HepG2 (cell line): ENCODE data around the gene KISS1.

Experiments used
- FOXP1 ChIP-seq, 2 experiments: fragments of 450-650 bp in 1 of 2; IDR thresholded peaks; 2 replicates each; pipeline ENCODE4 v1.6.1; 2017 to 2018; ENCODE audit warnings: antibody characterized with exemption in 1 of 2
- PHB2 ChIP-seq: fragments of 450-650 bp; IDR thresholded peaks from 2 replicates; pipeline ENCODE4 v1.6.1; 2018; ENCODE audit not compliant: partially characterized antibody
- YEATS4 ChIP-seq: sonication (generic); formaldehyde crosslinking; IDR thresholded peaks from 2 replicates; pipeline ENCODE4 v1.4.0; 2020; ENCODE audit warnings: missing genetic modification reagents, borderline replicate concordance
- ZFP1 ChIP-seq: IDR thresholded peaks from 2 replicates; pipeline ENCODE4 v1.6.1; 2016
- ZNF205 ChIP-seq: IDR thresholded peaks from 2 replicates; pipeline ENCODE4 v1.6.1; 2018; ENCODE audit warnings: missing biosample characterization, missing genetic modification reagents
- TF ChIP-seq, protein P1 (sequence below): sonication (generic); formaldehyde crosslinking; IDR thresholded peaks from 2 replicates; pipeline ENCODE4 v1.5.0; 2020; ENCODE audit warnings: missing genetic modification reagents, mild to moderate bottlenecking, borderline replicate concordance

DNA sequence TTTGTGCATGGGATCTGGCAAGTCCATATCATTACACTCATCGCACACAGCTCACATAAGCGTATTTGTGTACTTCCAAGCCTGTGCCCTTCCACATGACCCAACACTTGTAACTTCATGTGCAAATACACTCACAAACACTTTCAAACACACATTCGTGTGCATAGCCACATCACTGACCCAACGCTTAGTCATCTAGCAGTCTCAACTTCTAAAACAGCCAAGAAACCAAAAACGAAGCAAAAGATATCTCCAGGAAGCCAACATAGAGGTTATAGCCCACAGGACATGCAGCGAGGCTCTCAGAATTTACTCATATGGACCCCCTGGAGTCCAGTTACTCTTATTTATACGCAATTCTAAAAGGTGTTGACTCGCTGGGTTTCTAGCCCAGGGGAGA lies 28.4 kb upstream of the KISS1 start:
- TF ChIP-seq, protein P1, sequence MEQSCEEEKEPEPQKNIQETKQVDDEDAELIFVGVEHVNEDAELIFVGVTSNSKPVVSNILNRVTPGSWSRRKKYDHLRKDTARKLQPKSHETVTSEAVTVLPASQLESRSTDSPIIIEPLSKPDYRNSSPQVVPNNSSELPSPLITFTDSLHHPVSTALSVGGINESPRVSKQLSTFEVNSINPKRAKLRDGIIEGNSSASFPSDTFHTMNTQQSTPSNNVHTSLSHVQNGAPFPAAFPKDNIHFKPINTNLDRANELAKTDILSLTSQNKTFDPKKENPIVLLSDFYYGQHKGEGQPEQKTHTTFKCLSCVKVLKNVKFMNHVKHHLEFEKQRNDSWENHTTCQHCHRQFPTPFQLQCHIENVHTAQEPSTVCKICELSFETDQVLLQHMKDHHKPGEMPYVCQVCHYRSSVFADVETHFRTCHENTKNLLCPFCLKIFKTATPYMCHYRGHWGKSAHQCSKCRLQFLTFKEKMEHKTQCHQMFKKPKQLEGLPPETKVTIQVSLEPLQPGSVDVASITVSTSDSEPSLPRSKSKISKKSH = no peak
- TF ChIP-seq YEATS4 (no peak), FOXP1 (IDR thresholded peaks at IDR 0.05) (no peak), FOXP1 (CRISPR knock-in tag; IDR thresholded peaks at IDR 0.05) (no peak), ZFP1 (no peak), PHB2 (no peak), ZNF205 (CRISPR knock-in tag) (no peak)
